ENCODE measurements around the gene GNAI3.

Gene GNAI3

DNA sequence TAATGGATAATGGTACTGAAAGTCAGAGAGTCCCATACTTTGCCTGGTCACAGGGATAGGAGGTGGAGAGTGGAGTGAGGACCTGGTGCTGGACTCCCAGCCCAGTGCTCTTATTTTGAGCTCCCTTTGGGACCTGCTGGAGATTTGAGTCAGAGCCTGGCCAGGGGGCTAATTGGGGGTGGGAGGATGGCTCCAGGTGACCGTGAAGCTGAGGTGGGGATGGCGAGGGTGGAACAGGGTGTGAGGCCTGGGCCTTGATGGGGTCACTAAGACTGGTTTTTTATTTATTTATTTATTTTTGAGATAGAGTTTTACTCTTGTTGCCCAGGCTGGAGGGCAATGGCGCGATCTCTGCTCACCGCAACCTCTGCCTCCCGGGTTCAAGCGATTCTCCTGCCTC lies 89.0 kb downstream of the GNAI3 start:
- H3K9me3 ChIP-seq (ENCODE audit: insufficient read depth, low read depth, low read length), result no peaks in the 10 kb centered on the region
- peaks cover 6% of the 10 kb centered on the region; the same call in 1 of the 2 replicates for H3K4me1 ChIP-seq (ENCODE audit: insufficient read depth, low read length)
- H3K36me3 ChIP-seq (ENCODE audit: insufficient read depth, low read depth, low read length), result no peaks in the 10 kb centered on the region
- no peak overlapping the region for H3K9ac ChIP-seq (ENCODE audit: low read depth, low read length)
- no peak overlapping the region for H3K27ac ChIP-seq (ENCODE audit: low read length)
- no peaks in the 10 kb centered on the region for H3K27me3 ChIP-seq (ENCODE audit: insufficient read depth, low read length)
- H3K4me3 ChIP-seq (ENCODE audit: low read length), result no peak overlapping the region

DNA sequence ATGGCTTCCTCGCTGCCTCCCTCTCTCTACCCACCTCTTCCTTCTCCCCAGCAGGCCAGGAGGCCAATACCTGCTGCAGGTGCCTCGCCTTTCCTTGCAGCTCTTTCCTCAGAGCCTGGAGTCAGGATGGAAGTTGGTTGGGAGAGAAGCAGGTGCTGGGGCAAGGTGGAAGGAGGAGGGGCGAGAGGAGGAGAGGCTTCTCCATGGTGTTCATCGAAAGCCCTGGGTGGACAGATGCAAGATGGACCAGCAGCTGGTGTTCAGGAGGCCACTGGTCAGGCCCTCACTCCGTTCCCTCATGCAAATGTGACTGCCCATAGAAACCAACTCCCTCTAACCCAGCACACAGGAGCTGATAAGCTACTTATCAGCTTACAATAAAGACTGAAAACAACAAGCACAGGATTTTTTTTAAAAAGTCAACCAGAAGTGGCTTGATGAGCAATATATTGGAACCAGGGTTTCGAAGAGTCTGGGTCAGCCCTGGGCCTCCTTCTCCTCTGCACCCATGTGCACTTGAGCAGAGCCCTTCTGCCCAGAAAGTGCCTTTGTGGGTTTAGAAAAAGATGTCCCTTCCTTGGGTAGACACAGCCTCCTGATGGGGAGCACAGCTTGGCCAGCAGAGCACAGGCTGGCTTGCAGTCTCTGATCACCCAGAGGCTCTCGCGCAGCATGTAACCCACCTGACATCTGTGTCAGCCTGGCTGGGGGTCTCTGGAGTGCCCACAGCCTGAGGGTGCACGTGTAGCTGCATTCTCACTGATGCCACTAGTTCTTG lies 90.8 kb downstream of the GNAI3 start:
- Histone ChIP-seq H3K9me3 (ENCODE audit: insufficient read depth, low read depth, low read length) (no peaks in the 10 kb centered on the region), H3K27ac (ENCODE audit: low read length) (no peak overlapping the region), H3K27me3 (ENCODE audit: insufficient read depth, low read length) (peaks cover 7% of the 10 kb centered on the region; the same call in 1 of the 2 replicates), H3K4me3 (ENCODE audit: low read length) (no peak overlapping the region), H3K4me1 (ENCODE audit: insufficient read depth, low read length) (peaks cover 6% of the 10 kb centered on the region; the same call in 1 of the 2 replicates), H3K36me3 (ENCODE audit: insufficient read depth, low read depth, low read length) (no peaks in the 10 kb centered on the region), H3K9ac (ENCODE audit: low read depth, low read length) (no peak overlapping the region)

- H3K4me1 ChIP-seq (ENCODE audit: insufficient read depth, low read length), result peaks cover 6% of the 10 kb centered on the region; the same call in 1 of the 2 replicates
- no peaks in the 10 kb centered on the region for H3K36me3 ChIP-seq (ENCODE audit: insufficient read depth, low read depth, low read length)
- H3K4me3 ChIP-seq (ENCODE audit: low read length), result no peak overlapping the region
- no peaks in the 10 kb centered on the region for H3K9me3 ChIP-seq (ENCODE audit: insufficient read depth, low read depth, low read length)
- H3K9ac ChIP-seq (ENCODE audit: low read depth, low read length), result no peak overlapping the region
- H3K27me3 ChIP-seq (ENCODE audit: insufficient read depth, low read length), result peaks cover 7% of the 10 kb centered on the region; the same call in 1 of the 2 replicates
- no peak overlapping the region for H3K27ac ChIP-seq (ENCODE audit: low read length)
These were observed 91.4 kb downstream of the GNAI3 start for GRCh38 chr1:109639841-109640184.

DNA sequence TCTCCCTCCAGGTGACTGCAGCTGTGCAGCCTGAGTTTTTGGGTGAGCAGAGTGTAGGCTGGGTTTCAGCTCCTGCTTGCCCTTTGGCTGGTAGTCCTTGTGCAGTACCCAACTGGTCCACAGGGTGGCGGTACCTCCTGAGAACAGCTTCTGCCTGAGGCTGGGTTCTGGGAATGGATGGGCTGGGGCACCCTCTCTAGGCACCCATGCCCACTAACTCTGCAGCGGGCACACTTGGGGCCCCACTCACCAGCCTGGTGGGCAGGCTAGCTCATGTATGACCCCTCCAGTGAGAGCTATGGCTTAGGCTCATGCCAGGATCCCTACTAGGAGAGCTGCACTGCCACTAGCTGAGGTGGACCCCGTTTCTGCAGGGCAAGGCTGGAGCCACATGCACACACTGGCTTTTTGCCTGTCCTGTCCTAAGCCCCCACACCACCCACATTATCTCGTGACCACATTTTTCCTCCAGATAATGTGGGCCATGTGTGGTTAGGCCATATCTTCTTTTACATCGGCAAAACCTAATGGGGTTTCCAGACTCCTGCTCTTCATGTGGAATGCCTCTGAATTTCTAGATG lies 92.0 kb downstream of the GNAI3 start:
- H3K4me3 ChIP-seq (ENCODE audit: low read length), result no peak overlapping the region

DNA sequence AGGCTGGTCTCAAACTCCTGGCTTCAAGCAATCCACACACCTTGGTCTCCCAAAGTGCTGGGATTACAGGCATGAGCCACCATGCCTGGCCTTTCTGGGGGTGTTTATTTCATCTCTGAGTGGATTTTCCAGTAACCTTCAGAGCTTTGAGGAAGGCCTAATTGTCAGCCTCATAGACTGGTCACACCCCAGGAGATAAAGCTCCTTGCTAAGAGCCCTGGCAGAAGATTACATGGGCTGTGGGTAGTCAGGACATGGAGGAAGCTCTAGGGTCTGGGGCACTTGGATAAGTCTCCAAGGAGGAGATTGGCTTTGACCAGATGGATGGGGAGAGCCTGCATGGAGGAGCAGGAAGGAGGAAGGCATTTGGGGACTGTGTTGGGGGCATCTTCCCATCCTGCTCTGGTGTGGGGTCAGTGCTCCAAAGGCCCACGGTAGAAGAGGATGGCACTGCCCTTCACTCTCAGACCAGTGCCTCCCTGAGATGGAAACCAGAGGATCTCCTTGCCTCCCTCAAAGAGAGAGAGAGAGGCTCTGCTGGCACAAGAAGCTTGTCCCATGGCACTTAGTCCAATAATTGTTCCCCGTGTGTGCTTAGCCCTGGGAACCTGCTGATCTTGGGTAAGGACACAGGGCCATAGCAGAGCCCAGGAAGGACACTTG lies 92.8 kb downstream of the GNAI3 start:
- H3K36me3 ChIP-seq (ENCODE audit: insufficient read depth, low read depth, low read length), result no peaks in the 10 kb centered on the region
- H3K4me3 ChIP-seq (ENCODE audit: low read length), result no peak overlapping the region
- peaks cover 3% of the 10 kb centered on the region; the same call in 1 of the 2 replicates for H3K4me1 ChIP-seq (ENCODE audit: insufficient read depth, low read length)
- H3K9me3 ChIP-seq (ENCODE audit: insufficient read depth, low read depth, low read length), result no peaks in the 10 kb centered on the region
- no peak overlapping the region for H3K27ac ChIP-seq (ENCODE audit: low read length)
- no peak overlapping the region for H3K9ac ChIP-seq (ENCODE audit: low read depth, low read length)
- peaks cover 7% of the 10 kb centered on the region; the same call in 1 of the 2 replicates for H3K27me3 ChIP-seq (ENCODE audit: insufficient read depth, low read length)

More for the DNA sequence above, 92.0 kb downstream of the GNAI3 start:
- no peaks in the 10 kb centered on the region for H3K36me3 ChIP-seq (ENCODE audit: insufficient read depth, low read depth, low read length)
- peaks cover 7% of the 10 kb centered on the region; the same call in 1 of the 2 replicates for H3K27me3 ChIP-seq (ENCODE audit: insufficient read depth, low read length)
- H3K27ac ChIP-seq (ENCODE audit: low read length), result no peak overlapping the region
- no peaks in the 10 kb centered on the region for H3K9me3 ChIP-seq (ENCODE audit: insufficient read depth, low read depth, low read length)
- H3K4me1 ChIP-seq (ENCODE audit: insufficient read depth, low read length), result peaks cover 6% of the 10 kb centered on the region; the same call in 1 of the 2 replicates
- H3K9ac ChIP-seq (ENCODE audit: low read depth, low read length), result no peak overlapping the region

DNA sequence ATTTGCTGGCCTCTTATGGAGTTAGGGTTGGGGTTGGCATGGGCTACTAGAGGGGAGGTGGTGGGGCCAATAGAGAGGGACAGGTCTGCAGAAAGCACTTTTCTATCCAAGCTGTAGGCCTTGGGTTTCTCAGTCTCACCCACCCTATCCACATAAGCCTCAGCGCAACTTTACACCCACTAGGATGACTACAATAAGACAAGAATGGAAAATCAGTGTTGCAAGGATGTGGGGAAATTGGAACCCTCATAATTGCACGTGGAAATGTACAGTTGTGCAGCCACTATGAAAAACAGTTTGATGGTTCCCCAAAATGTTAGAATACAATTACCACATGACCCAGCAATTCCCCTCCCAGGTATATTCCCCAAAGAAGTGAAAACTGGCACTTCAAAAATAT lies 93.4 kb downstream of the GNAI3 start:
- Histone ChIP-seq H3K4me1 (ENCODE audit: insufficient read depth, low read length) (no peaks in the 10 kb centered on the region), H3K36me3 (ENCODE audit: insufficient read depth, low read depth, low read length) (no peaks in the 10 kb centered on the region), H3K27me3 (ENCODE audit: insufficient read depth, low read length) (peaks cover 7% of the 10 kb centered on the region; the same call in 1 of the 2 replicates), H3K9me3 (ENCODE audit: insufficient read depth, low read depth, low read length) (no peaks in the 10 kb centered on the region), H3K9ac (ENCODE audit: low read depth, low read length) (no peak overlapping the region), H3K4me3 (ENCODE audit: low read length) (no peak overlapping the region), H3K27ac (ENCODE audit: low read length) (no peak overlapping the region)

- Histone ChIP-seq H3K9me3 (ENCODE audit: insufficient read depth, low read depth, low read length) (no peaks in the 10 kb centered on the region), H3K9ac (ENCODE audit: low read depth, low read length) (no peak overlapping the region), H3K36me3 (ENCODE audit: insufficient read depth, low read depth, low read length) (no peaks in the 10 kb centered on the region), H3K27me3 (ENCODE audit: insufficient read depth, low read length) (peaks cover 7% of the 10 kb centered on the region; the same call in 1 of the 2 replicates), H3K4me3 (ENCODE audit: low read length) (no peak overlapping the region), H3K27ac (ENCODE audit: low read length) (no peak overlapping the region), H3K4me1 (ENCODE audit: insufficient read depth, low read length) (no peaks in the 10 kb centered on the region)
These were observed 94.2 kb downstream of the GNAI3 start for GRCh38 chr1:109642626-109643025.

GRCh38 chr1:109643385-109644230 lies 95.2 kb downstream of the GNAI3 start:
- H3K36me3 ChIP-seq (ENCODE audit: insufficient read depth, low read depth, low read length), result no peaks in the 10 kb centered on the region
- H3K9me3 ChIP-seq (ENCODE audit: insufficient read depth, low read depth, low read length), result no peaks in the 10 kb centered on the region
- no peak overlapping the region for H3K9ac ChIP-seq (ENCODE audit: low read depth, low read length)
- H3K4me1 ChIP-seq (ENCODE audit: insufficient read depth, low read length), result no peaks in the 10 kb centered on the region
- no peak overlapping the region for H3K27ac ChIP-seq (ENCODE audit: low read length)
- peaks cover 7% of the 10 kb centered on the region; the same call in 1 of the 2 replicates for H3K27me3 ChIP-seq (ENCODE audit: insufficient read depth, low read length)
- no peak overlapping the region for H3K4me3 ChIP-seq (ENCODE audit: low read length)

DNA sequence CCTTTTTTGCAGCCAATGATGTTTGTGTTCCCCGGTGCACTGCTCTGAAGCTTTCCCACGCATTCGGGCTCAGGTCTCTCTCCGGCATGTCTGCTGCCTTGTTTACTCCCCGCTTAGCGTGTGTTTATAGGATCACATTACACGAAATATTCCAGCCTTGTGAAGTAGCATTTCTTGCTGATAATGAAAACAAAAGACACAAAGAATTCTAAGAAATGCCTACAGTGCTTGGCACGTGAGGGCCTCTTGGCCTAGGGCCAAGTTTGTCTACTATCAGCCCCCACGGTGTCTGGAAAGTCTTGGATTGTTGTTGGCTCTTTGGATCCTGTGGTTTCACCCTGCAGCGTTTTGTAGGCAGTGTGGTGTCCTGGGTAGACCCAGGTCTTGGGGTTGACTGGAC lies 96.3 kb downstream of the GNAI3 start:
- no peaks in the 10 kb centered on the region for H3K9me3 ChIP-seq (ENCODE audit: insufficient read depth, low read depth, low read length)
- no peak overlapping the region for H3K9ac ChIP-seq (ENCODE audit: low read depth, low read length)
- no peak overlapping the region for H3K4me3 ChIP-seq (ENCODE audit: low read length)
- H3K4me1 ChIP-seq (ENCODE audit: insufficient read depth, low read length), result no peaks in the 10 kb centered on the region
- H3K27ac ChIP-seq (ENCODE audit: low read length), result no peak overlapping the region
- H3K27me3 ChIP-seq (ENCODE audit: insufficient read depth, low read length), result peaks cover 7% of the 10 kb centered on the region; the same call in 1 of the 2 replicates
- H3K36me3 ChIP-seq (ENCODE audit: insufficient read depth, low read depth, low read length), result no peaks in the 10 kb centered on the region

DNA sequence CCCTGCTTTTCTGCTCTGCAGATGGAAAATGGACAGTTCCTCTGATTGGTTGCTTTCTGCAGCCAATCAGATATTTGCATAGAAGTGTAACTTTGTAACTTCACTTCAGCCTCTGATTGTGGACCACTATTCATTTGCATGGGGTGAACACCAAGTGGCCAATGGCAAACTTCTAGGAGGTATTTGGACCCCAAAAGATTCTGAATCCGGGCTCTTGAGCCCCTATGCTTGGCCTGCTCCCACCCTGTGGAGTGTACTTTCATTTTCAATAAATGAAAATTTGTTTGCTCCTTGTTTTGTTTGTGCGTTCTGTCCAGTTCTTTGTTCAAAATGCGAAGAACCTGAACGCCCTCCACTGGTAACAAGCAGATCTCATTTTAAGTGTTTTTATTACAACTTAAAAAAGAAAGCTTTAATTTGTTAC lies 101.1 kb downstream of the GNAI3 start:
- H3K4me3 ChIP-seq (ENCODE audit: low read length), result no peak overlapping the region
- peaks cover 35% of the 10 kb centered on the region for H3K27me3 ChIP-seq (ENCODE audit: insufficient read depth, low read length)
- H3K9me3 ChIP-seq (ENCODE audit: insufficient read depth, low read depth, low read length), result no peaks in the 10 kb centered on the region
- no peak overlapping the region for H3K27ac ChIP-seq (ENCODE audit: low read length)
- H3K4me1 ChIP-seq (ENCODE audit: insufficient read depth, low read length), result no peaks in the 10 kb centered on the region
- no peaks in the 10 kb centered on the region for H3K36me3 ChIP-seq (ENCODE audit: insufficient read depth, low read depth, low read length)
- no peak overlapping the region for H3K9ac ChIP-seq (ENCODE audit: low read depth, low read length)

DNA sequence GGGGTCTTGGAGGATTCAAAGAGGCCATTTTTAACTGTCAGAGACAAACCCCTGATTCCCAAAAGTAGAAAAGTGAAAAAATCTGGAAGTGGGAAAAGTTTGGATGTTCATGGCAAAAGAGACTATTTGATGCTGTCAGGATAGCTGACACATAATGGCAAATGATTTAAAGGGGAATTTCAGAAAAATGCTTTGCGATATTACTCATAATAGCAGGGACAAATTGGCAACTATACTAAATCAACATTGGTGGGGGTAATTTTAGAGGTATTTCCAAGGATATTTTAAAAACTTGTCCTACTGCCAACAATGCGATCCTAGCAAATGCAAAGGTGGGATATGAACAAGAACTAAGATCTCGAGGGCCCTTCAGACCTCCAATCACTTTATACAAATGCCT lies 102.2 kb downstream of the GNAI3 start:
- no peaks in the 10 kb centered on the region for H3K4me1 ChIP-seq (ENCODE audit: insufficient read depth, low read length)
- no peak overlapping the region for H3K27ac ChIP-seq (ENCODE audit: low read length)
- H3K9me3 ChIP-seq (ENCODE audit: insufficient read depth, low read depth, low read length), result no peaks in the 10 kb centered on the region
- no peak overlapping the region for H3K9ac ChIP-seq (ENCODE audit: low read depth, low read length)
- H3K4me3 ChIP-seq (ENCODE audit: low read length), result no peak overlapping the region
- H3K36me3 ChIP-seq (ENCODE audit: insufficient read depth, low read depth, low read length), result no peaks in the 10 kb centered on the region
- peaks cover 46% of the 10 kb centered on the region for H3K27me3 ChIP-seq (ENCODE audit: insufficient read depth, low read length)

Data from iPS-20b (cell line).